ENCODE results near the gene RPL36A.

GRCh38 chrX:101369687-101370086, 21.1 kb upstream of the RPL36A start:
- TF ChIP-seq ZNF274 (IDR thresholded peaks at IDR 0.05; ENCODE audit: low read depth, low read length) (no peak), YY1 (IDR thresholded peaks at IDR 0.05; ENCODE audit: insufficient read depth, insufficient read length) (no peak), SUZ12 (IDR thresholded peaks at IDR 0.05; ENCODE audit: extremely low read depth, insufficient read depth, insufficient read length) (no peak)
